Heart right ventricle (tissue), 16 donors: ENCODE measurements around the gene ALG9. TPM values are rescaled to one million over a fixed set of nuclear protein-coding genes. Genes with fewer than 3 reads are reported as not detected.

Experiments
- ATAC-seq, 8 donors: fragments of 200-7000 bp; cut with Tn5 transposase; one replicate each; pipeline ENCODE4 v1.9.1; 2020; ENCODE audit warnings: mild to moderate bottlenecking in 8 of 8, moderate library complexity in 8 of 8, moderate number of reproducible peaks in 1 of 8
- DNase-seq, 2 donors: peaks; one replicate each; pipeline ENCODE4 v3.0.0-alpha.2; 2020
- H3K27ac ChIP-seq, 10 donors: fragments of 200-600 bp; sonication (generic) in 2 of 10; one replicate each; pipeline versions ENCODE4 v1.5.0 to v1.8.0; 2020 to 2022; ENCODE audit warnings: mild to moderate bottlenecking in 3 of 10
- H3K27me3 ChIP-seq, 7 donors: fragments of 200-600 bp; one replicate each; pipeline ENCODE4 v1.8.0; 2021 to 2022; ENCODE audit warnings: mild to moderate bottlenecking in 2 of 7
- H3K36me3 ChIP-seq, 9 donors: fragments of 200-600 bp; sonication (generic) in 1 of 9; one replicate each; pipeline versions ENCODE4 v1.5.0 to v1.8.0; 2020 to 2022; ENCODE audit warnings: mild to moderate bottlenecking in 2 of 9
- H3K4me1 ChIP-seq, 9 donors: fragments of 200-600 bp; sonication (generic) in 1 of 9; one replicate each; pipeline versions ENCODE4 v1.5.0 to v1.8.0; 2020 to 2022; ENCODE audit warnings: mild to moderate bottlenecking in 4 of 9
- H3K4me3 ChIP-seq, 10 donors: fragments of 200-600 bp; sonication (generic) in 2 of 10; one replicate each; pipeline versions ENCODE4 v1.5.0 to v1.8.0; 2020 to 2022; ENCODE audit warnings: mild to moderate bottlenecking in 7 of 10, moderate library complexity in 2 of 10
- H3K9me3 ChIP-seq, 11 donors: fragments of 200-600 bp in 10 of 11; sonication (generic) in 2 of 11; one replicate each; pipeline versions ENCODE4 v1.5.0 to v1.8.0; 2013 to 2022; ENCODE audit warnings: mild to moderate bottlenecking in 2 of 11, control low read depth in 1 of 11, moderate library complexity in 1 of 11
- CTCF ChIP-seq, 9 donors: fragments of 200-600 bp; sonication (generic) in 2 of 9; IDR thresholded peaks; one replicate each; pipeline versions ENCODE4 v1.5.0 to v1.8.0; 2021 to 2022; ENCODE audit warnings: antibody characterized with exemption in 9 of 9, mild to moderate bottlenecking in 5 of 9, moderate library complexity in 1 of 9
- WGBS, 2 donors: extraction: QIAGEN DNeasy Blood & Tissue Kit; methylation state at CpG; one replicate each; pipeline ENCODE4 v1.1.7; 2013; ENCODE audit warnings: inconsistent platforms in 1 of 2; 5-methylcytosine and 5-hydroxymethylcytosine counted together
- intact Hi-C, 10 donors: fragments of 100-400 bp; cut with DNase I; formaldehyde crosslinking; loops; one replicate each; pipeline versions ENCODE4 v1.11.1 to v1.14.2; 2022
- polyA plus RNA-seq, 2 donors: library from polyadenylated mRNA; stranded (reverse); fragments of 200-250 nt; gene quantifications; one replicate each; pipeline ENCODE4 v1.2.3, GENCODE V29; 2013
- total RNA-seq, 10 donors: library from RNA; stranded (reverse); fragmentation: NEBNext Ultra II Directional in 3 of 10; extraction: Animal tissue kit (Norgen Biotek cat#: 25700) in 3 of 10; gene quantifications; one replicate each; pipeline versions ENCODE4 v1.2.1 to v1.2.4, GENCODE V29; 2021 to 2023
- donor health status: Arrhythmogenic right ventricular cardiomyopathy.
- donor health status: ischemic (EF 13 %, LVEDD 7.1; RV severe dilation, severe dysfunction).
- donor health status: healthy with polysubstance abuse.
- donor health status: DM: no; HTN: yes; CAD: no.
- donor health status: DM: no; HTN: no; CAD: no.
- donor health status: ischemic (EF 25% LVEDD 6.9; RV normal size, moderate dysfunction).
- donor health status: ischemic (EF 25% LVEDD 5.7; RV mildly dilated, moderate dysfunction).
- donor health status: healthy.
- donor health status: DM: yes; HTN: yes; CAD: no.
- donor health status: Ischemic cardiomyopathy.
- donor health status: ischemic (EF 35%, LVEDD 5.7; RV mildly dilated, moderate dysfunction).
- donor health status: nonischemic (EF 11% LVEDD 7.7; RV severe dilation, severe dysfunction).
- donor health status: DM: yes; HTN: yes; CAD: no.
- donor health status: PGD.
- donor health status: ischemic (EF 29% LVEDD 5.4; RV normal size, mild dysfunction).
- donor health status: nonischemic (EF 23%, LVEDD 6.1; RV moderate dilation, normal function).

Gene ALG9
- total and polyA plus RNA-seq, 12 donors: 12.8 to 26.5 (median 18.5) TPM

- Histone ChIP-seq H3K4me1 (peaks cover 0 to 24% (median 5%) of the 10 kb centered on the region in 9 donors), H3K36me3 (peaks cover 0 to 80% (median 15%) of the 10 kb centered on the region in 9 donors), H3K27me3 (no peaks in the 10 kb centered on the region), H3K4me3 (no peak overlapping the region), H3K9me3 (no peaks in the 10 kb centered on the region), H3K27ac (peak overlapping the region; percentile 9 to 61 (median 38))
- DNase-seq (no peak), ATAC-seq (peak in 5 of 8 donors; percentile 26 to 84 (median 78))
- TF ChIP-seq CTCF (IDR thresholded peaks at IDR 0.05): no peak
- intact Hi-C loops: no loop called here
- 60 to 68% methylated on average over 2 of the region's 2 CpGs for WGBS, 2 donors
These were observed 62.5 kb downstream of the ALG9 start for GRCh38 chr11:111808834-111809233.

- intact Hi-C loops: no loop called here
- Histone ChIP-seq H3K27ac (peak overlapping the region; percentile 9 to 61 (median 38)), H3K4me1 (peaks cover 0 to 24% (median 5%) of the 10 kb centered on the region in 9 donors), H3K4me3 (no peak overlapping the region), H3K36me3 (peaks cover 0 to 85% (median 15%) of the 10 kb centered on the region in 9 donors), H3K27me3 (no peaks in the 10 kb centered on the region), H3K9me3 (no peaks in the 10 kb centered on the region)
- no peak for DNase-seq
- no peak for TF ChIP-seq CTCF (IDR thresholded peaks at IDR 0.05)
- 85 to 89% methylated on average over 2 of the region's 2 CpGs for WGBS, 2 donors
- peak in 1 of 8 donors; percentile 8 for ATAC-seq
These were observed 63.3 kb downstream of the ALG9 start for GRCh38 chr11:111808063-111808588.

- no peaks in the 10 kb centered on the region for H3K9me3 ChIP-seq
- H3K36me3 ChIP-seq: peaks cover 0 to 90% (median 15%) of the 10 kb centered on the region in 9 donors
- H3K4me3 ChIP-seq: no peak overlapping the region
- no peaks in the 10 kb centered on the region for H3K27me3 ChIP-seq
- DNase-seq: no peak
- intact Hi-C loops: no loop called here
- H3K27ac ChIP-seq: no peak overlapping the region
- TF ChIP-seq CTCF (IDR thresholded peaks at IDR 0.05): no peak
- peaks cover 0 to 24% (median 5%) of the 10 kb centered on the region in 9 donors for H3K4me1 ChIP-seq
- WGBS, 2 donors: 97 to 100% methylated on average over 1 of the region's 1 CpG
- no peak for ATAC-seq
These were observed 64.3 kb downstream of the ALG9 start for GRCh38 chr11:111807076-111807475.

GRCh38 chr11:111801135-111801534, 70.2 kb downstream of the ALG9 start:
- DNase-seq (no peak), ATAC-seq (peak in 3 of 8 donors; percentile 54 to 68 (median 66))
- WGBS, 2 donors: 59 to 68% methylated on average over 2 of the region's 2 CpGs
- Histone ChIP-seq H3K4me3 (no peak overlapping the region), H3K9me3 (peaks cover 0 to 22% (median 0%) of the 10 kb centered on the region in 11 donors), H3K27ac (no peak overlapping the region), H3K27me3 (no peaks in the 10 kb centered on the region), H3K36me3 (peaks cover 0 to 60% (median 11%) of the 10 kb centered on the region in 9 donors), H3K4me1 (peaks cover 0 to 10% (median 6%) of the 10 kb centered on the region in 9 donors)
- intact Hi-C loops: no loop called here
- TF ChIP-seq CTCF (IDR thresholded peaks at IDR 0.05): no peak
